Pancreas (tissue), 10 donors: ENCODE data around the gene PPIH. TPM values are rescaled to one million over a fixed set of nuclear protein-coding genes. Genes with fewer than 3 reads are reported as not detected.
"Not testable (repeated sequence)": the region's sequence is repeated elsewhere in the genome, so short reads cannot be mapped to it uniquely, and the experiment has no call there.

Experiments
- ATAC-seq, 4 donors: fragments of 200-7000 bp; cut with Tn5 transposase; one replicate each; pipeline versions ENCODE4 v1.8.0 to v1.9.1; 2020; ENCODE audit warnings: mild to moderate bottlenecking in 4 of 4, moderate library complexity in 4 of 4
- DNase-seq, 6 donors: peaks; one replicate each; pipeline ENCODE4 v3.0.0-alpha.2; 2020
- FAIRE-seq: peaks from 2 replicates; lab custom pipeline; 2012; peaks lifted over from hg19 to GRCh38; lab: Jason Lieb, UNC
- H3K27ac ChIP-seq, 4 donors: fragments of 200-600 bp; sonication (generic); 1 replicate in 3 of 4; 2 replicates in 1 of 4; pipeline versions ENCODE4 v1.5.0 to v1.8.0; 2020
- H3K27me3 ChIP-seq, 4 donors: fragments of 200-600 bp; one replicate each; pipeline ENCODE4 v1.8.0; 2021
- H3K36me3 ChIP-seq, 3 donors: fragments of 200-600 bp; sonication (generic) in 1 of 3; one replicate each; pipeline versions ENCODE4 v1.5.0 to v1.8.0; 2020 to 2021
- H3K4me1 ChIP-seq, 3 donors: fragments of 200-600 bp; one replicate each; pipeline ENCODE4 v1.8.0; 2021
- H3K4me3 ChIP-seq, 4 donors: fragments of 200-600 bp; sonication (generic) in 2 of 4; one replicate each; pipeline versions ENCODE4 v1.5.0 to v1.8.0; 2020 to 2021
- H3K9me3 ChIP-seq, 4 donors: fragments of 200-600 bp; one replicate each; pipeline ENCODE4 v1.8.0; 2021
- WGBS, 2 donors: extraction: QIAGEN DNeasy Blood & Tissue Kit; methylation state at CpG; one replicate each; pipeline ENCODE4 v1.1.7; 2013; 5-methylcytosine and 5-hydroxymethylcytosine counted together
- intact Hi-C, 3 donors: fragments of 100-400 bp; cut with DNase I; formaldehyde crosslinking; loops; one replicate each; pipeline versions ENCODE4 v1.11.1 to v1.14.2; 2022
- polyA plus RNA-seq, 2 donors: library from polyadenylated mRNA; stranded (reverse); fragments of 200-250 nt; gene quantifications; one replicate each; pipeline ENCODE4 v1.2.3, GENCODE V29; 2013
- total RNA-seq, 6 donors: library from RNA; stranded (reverse); fragmentation: NEBNext Ultra II Directional in 4 of 6; extraction: Animal tissue kit (Norgen Biotek cat#: 25700) in 4 of 6; gene quantifications; one replicate each; pipeline versions ENCODE4 v1.2.1 to v1.2.4, GENCODE V29; 2021 to 2023
- TF ChIP-seq, protein P1 (sequence below), 4 donors: fragments of 200-600 bp; sonication (generic) in 3 of 4; IDR thresholded peaks; one replicate each; pipeline versions ENCODE4 v1.5.0 to v1.8.0; 2021; ENCODE audit warnings: antibody characterized with exemption in 4 of 4
- donor health status: healthy with polysubstance abuse.
- donor health status: DM: no; HTN: no; CAD: no; lungs with moderate emphysema.
- donor health status: DM: no; HTN: no; CAD: no.
- donor health status: control.
- donor health status: control.
- donor health status: Bipolar disorder and iron deficiency.
- donor health status: DM: yes; HTN: yes; CAD: no.
- donor health status: DM: no; HTN: no; CAD: no.
- donor health status: DM: no; HTN: no; CAD: no.
- donor health status: DM: yes; HTN: yes; CAD: no.

Gene PPIH
- total RNA-seq (10 to 100 TPM in 3 of 6 donors, 1 to 10 TPM in 3; 7.6 to 12.1 (median 9.1) TPM), polyA plus RNA-seq (10 to 100 TPM; 13.4 to 22.4 TPM)

DNA sequence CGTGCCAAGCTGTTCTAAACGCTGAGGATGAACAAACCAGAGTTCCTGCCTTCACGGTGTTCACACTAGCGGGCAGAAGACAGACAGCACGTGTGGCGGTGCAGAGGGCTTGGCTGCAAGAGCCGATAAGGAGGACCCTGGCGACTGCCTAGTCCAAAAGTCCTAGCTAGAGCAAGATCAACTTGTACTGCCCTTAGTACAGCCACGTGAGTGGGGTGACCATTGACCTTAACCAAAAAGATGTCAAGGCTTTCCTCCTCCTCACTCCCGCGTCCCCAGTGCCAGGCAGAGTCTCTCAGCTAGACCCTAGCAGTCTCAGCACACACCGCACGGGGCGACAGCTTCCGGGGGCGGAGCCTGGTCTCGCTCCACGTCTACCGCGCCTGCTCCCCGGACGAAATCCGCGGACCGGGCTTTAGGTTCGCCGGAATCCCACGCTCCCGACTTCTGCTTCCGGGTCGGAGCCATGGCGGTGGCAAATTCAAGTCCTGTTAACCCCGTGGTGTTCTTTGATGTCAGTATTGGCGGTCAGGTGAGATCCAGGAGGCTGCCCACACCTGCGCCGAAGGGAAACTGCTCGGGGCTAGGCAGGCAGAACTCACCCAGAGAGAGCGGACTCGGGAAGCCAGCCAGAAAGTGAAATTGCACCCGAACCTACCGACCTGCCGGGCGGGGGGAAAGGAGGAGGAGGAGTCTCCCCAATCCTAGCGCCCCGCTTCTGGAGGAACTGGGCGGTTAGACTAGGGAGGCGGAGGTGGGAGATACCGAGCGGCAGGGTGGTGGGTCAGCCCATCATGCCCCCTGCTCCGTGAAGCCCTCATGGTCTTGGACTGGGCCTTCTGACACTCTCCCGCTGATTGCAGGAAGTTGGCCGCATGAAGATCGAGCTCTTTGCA, at the start of gene PPIH:
PPIH (plus strand) TSS at position 443 of the 896 bp plus-strand sequence; CDS start at position 467, 24 bp downstream.
- intact Hi-C loops, result no loop called here
- peak; percentile 91 to 98 (median 95) for DNase-seq

DNA sequence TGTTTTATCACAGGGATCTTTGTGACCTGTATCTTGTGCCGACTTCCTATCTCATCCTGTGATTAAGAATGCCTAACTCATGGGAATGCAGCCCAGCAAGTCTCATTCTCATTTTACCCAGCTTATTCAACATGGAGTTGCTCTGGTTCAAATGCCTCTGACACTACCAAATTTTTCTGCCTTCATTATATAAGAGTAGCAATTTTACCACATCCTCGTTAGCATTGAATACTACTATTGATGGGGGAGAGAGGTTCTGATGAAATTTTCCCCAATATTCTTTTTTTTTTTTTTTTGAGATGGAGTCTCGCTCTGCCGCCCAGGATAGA, 44.5 kb upstream of the PPIH start:
- no peaks in the 10 kb centered on the region for H3K4me1 ChIP-seq
- WGBS, 2 donors, result 67 to 94% methylated on average over 4 of the region's 4 CpGs
- H3K27ac ChIP-seq, result no peak overlapping the region
- TF ChIP-seq, protein P1, sequence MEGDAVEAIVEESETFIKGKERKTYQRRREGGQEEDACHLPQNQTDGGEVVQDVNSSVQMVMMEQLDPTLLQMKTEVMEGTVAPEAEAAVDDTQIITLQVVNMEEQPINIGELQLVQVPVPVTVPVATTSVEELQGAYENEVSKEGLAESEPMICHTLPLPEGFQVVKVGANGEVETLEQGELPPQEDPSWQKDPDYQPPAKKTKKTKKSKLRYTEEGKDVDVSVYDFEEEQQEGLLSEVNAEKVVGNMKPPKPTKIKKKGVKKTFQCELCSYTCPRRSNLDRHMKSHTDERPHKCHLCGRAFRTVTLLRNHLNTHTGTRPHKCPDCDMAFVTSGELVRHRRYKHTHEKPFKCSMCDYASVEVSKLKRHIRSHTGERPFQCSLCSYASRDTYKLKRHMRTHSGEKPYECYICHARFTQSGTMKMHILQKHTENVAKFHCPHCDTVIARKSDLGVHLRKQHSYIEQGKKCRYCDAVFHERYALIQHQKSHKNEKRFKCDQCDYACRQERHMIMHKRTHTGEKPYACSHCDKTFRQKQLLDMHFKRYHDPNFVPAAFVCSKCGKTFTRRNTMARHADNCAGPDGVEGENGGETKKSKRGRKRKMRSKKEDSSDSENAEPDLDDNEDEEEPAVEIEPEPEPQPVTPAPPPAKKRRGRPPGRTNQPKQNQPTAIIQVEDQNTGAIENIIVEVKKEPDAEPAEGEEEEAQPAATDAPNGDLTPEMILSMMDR (IDR thresholded peaks at IDR 0.05), result no peak
- ATAC-seq (no peak), FAIRE-seq (no peak), DNase-seq (no peak)
- H3K27me3 ChIP-seq, result no peaks in the 10 kb centered on the region
- H3K9me3 ChIP-seq, result no peaks in the 10 kb centered on the region
- intact Hi-C loops, result no loop called here
- H3K36me3 ChIP-seq, result no peaks in the 10 kb centered on the region
- H3K4me3 ChIP-seq, result no peak overlapping the region

More for the DNA sequence above, at the start of gene PPIH:
- Histone ChIP-seq H3K27ac (peak within 1 kb of the TSS; percentile 72 to 84 (median 78)), H3K4me1 (peaks cover 0 to 9% (median 0%) of the 10 kb centered on the region in 3 donors), H3K9me3 (no peaks in the 10 kb centered on the region), H3K36me3 (peaks cover 0 to 4% (median 0%) of the 10 kb centered on the region in 3 donors), H3K27me3 (no peaks in the 10 kb centered on the region), H3K4me3 (peak within 1 kb of the TSS; percentile 64 to 95 (median 76))
- WGBS, 2 donors, result 0% methylated on average over 52 to 53 of the region's 53 CpGs
- ATAC-seq (peak; percentile 100), FAIRE-seq (no peak)
- TF ChIP-seq, protein P1 (IDR thresholded peaks at IDR 0.05), result peak in 3 of 4 donors; percentile 12 to 29 (median 18)

GRCh38 chr1:42618866-42619265, 39.4 kb upstream of the PPIH start:
- intact Hi-C loops, result no loop called here

DNA sequence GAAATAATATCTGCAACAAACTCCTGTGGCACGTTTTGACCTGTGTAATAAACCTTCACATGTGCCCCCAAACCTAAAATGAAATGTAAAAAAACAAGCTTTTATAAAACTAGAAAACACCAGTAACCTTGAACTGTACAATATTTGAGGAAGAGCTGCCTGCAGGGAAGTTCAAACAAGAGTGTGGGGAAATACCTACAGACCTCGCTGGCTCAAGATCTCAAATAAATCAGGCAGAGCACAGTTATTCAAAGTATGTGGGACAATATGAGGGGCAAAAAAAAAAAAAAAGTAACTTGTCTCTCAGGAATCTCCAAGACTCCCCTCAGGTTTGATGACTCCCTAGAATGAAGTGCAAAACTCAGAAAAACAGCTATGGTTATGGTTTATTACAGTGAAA, 37.9 kb upstream of the PPIH start:
- H3K27me3 ChIP-seq, result no peaks in the 10 kb centered on the region
- TF ChIP-seq, protein P1 (IDR thresholded peaks at IDR 0.05), result no peak
- DNase-seq, result no peak
- H3K4me1 ChIP-seq, result no peaks in the 10 kb centered on the region
- no peaks in the 10 kb centered on the region for H3K9me3 ChIP-seq
- FAIRE-seq, result no peak
- H3K4me3 ChIP-seq, result no peak overlapping the region
- H3K27ac ChIP-seq, result no peak overlapping the region
- intact Hi-C loops, result no loop called here
- no peaks in the 10 kb centered on the region for H3K36me3 ChIP-seq
- WGBS, 2 donors, result 15 to 18% methylated on average over 2 of the region's 2 CpGs
- ATAC-seq, result no peak

More at GRCh38 chr1:42618866-42619265, 39.4 kb upstream of the PPIH start:
- DNase-seq (no peak), FAIRE-seq (no peak), ATAC-seq (no peak)
- TF ChIP-seq, protein P1 (IDR thresholded peaks at IDR 0.05), result no peak
- no peak overlapping the region for H3K27ac ChIP-seq
- no peaks in the 10 kb centered on the region for H3K4me1 ChIP-seq
- no peaks in the 10 kb centered on the region for H3K36me3 ChIP-seq
- no peaks in the 10 kb centered on the region for H3K27me3 ChIP-seq
- H3K9me3 ChIP-seq, result no peaks in the 10 kb centered on the region
- whole genome bisulfite sequencing, 2 donors, result 74 to 76% methylated on average over 2 of the region's 2 CpGs
- no peak overlapping the region for H3K4me3 ChIP-seq

DNA sequence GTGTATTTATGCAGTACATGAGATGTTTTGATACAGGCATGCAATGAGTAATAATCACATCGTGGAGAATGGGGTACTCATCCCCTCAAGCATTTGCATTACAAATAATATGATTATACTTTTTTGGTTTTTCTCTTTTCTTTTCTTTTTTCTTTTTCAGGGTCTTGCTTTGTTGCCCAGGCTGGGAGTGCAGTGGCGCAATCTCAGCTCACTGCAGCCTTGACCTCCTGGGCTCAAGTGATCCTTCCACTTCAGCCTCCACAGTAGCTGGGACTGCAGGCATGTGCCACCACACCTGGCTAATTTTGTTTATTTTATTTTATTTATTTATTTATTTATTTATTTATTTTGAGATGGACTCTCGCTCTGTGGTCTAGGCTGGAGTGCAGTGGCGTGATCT, 37.0 kb upstream of the PPIH start:
- ATAC-seq, H3K27me3 ChIP-seq, H3K36me3 ChIP-seq, FAIRE-seq, H3K27ac ChIP-seq, H3K4me1 ChIP-seq, H3K9me3 ChIP-seq, intact Hi-C loops, DNase-seq, H3K4me3 ChIP-seq: not testable (repeated sequence)
- 97 to 99% methylated on average over 4 of the region's 4 CpGs for WGBS, 2 donors

DNA sequence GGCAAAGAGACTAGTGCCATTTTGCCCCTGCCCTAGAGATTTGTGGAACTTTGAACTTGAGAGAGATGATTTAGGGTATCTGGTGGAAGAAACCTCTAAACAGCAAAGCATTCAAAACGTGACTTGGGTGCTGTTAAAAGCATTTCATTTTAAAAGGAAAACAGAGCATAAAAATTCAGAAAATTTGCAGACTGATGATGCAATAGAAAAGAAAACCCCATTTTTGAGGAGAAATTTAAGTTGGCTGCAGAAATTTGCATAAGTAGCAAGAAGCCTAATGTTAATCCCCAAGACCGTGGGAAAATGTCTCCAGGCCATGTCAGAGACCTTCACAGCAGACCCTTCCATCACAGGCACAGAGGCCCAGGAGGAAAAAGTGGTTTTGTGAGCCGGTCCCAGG, 31.0 kb upstream of the PPIH start:
- DNase-seq, H3K27me3 ChIP-seq, H3K4me3 ChIP-seq, FAIRE-seq, H3K4me1 ChIP-seq, ATAC-seq, intact Hi-C loops, H3K36me3 ChIP-seq, H3K27ac ChIP-seq, H3K9me3 ChIP-seq: not testable (repeated sequence)
- WGBS, 2 donors, result 89 to 90% methylated on average over 3 of the region's 3 CpGs
